Central memory CD8-positive, alpha-beta T cell (primary cell): ENCODE results near the gene WNK2.
"Not testable (repeated sequence)": the region's sequence is repeated elsewhere in the genome, so short reads cannot be mapped to it uniquely, and the experiment has no call there.

ENCODE experiments used
- ATAC-seq: fragments of 150-1000 bp; cut with Tn5 transposase; replicated peaks from 2 replicates; pipeline ENCODE4 v1.10.0; 2022; ENCODE audit warnings: mild to moderate bottlenecking, moderate FRiP score, moderate number of reproducible peaks; ENCODE audit not compliant: poor library complexity, severe bottlenecking; ENCODE audit errors: extremely low read depth
- DNase-seq, 2 donors: peaks; one replicate each; pipeline ENCODE4 v3.0.0; 2021; ENCODE audit warnings: low spot score in 2 of 2
- H3K27ac Mint-ChIP-seq: one replicate; pipeline ENCODE4 v1.8.0; 2022; ENCODE audit warnings: low read depth, mild to moderate bottlenecking, moderate library complexity, mixed read lengths
- H3K27me3 Mint-ChIP-seq: one replicate; pipeline ENCODE4 v1.8.0; 2022; ENCODE audit warnings: mixed read lengths
- H3K36me3 Mint-ChIP-seq: one replicate; pipeline ENCODE4 v1.8.0; 2022; ENCODE audit warnings: mild to moderate bottlenecking, moderate library complexity, mixed read lengths; ENCODE audit not compliant: insufficient read depth
- H3K4me1 Mint-ChIP-seq: one replicate; pipeline ENCODE4 v1.8.0; 2022; ENCODE audit warnings: mixed read lengths
- H3K4me3 Mint-ChIP-seq: one replicate; pipeline ENCODE4 v1.8.0; 2022; ENCODE audit warnings: mild to moderate bottlenecking, moderate library complexity, mixed read lengths
- H3K9me3 Mint-ChIP-seq: one replicate; pipeline ENCODE4 v1.8.0; 2022; ENCODE audit warnings: mixed read lengths

WNK2 gene

DNA sequence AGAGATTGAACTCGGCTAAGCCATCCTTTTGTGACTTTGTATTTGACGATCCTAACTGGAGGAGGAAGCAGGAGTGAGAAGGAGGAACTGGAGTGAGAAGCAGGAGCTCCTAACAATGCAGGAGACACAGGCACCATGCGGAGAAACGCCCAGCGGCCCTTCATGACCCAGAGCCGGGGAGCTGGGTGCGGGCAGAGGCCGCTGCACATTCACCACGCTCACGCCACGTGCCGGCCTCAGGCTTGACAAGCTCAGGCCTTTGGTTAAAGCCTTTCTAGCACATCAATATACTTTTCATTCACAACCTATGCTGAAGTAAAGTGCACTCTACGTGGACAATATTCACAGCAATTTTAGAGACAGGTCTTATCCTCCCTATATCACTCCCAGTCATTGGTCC lies 142.7 kb downstream of the WNK2 start:
- ATAC-seq, result no peak
- peaks cover 43% of the 10 kb centered on the region for H3K27me3 Mint-ChIP-seq
- H3K9me3 Mint-ChIP-seq, result no peaks in the 10 kb centered on the region
- H3K36me3 Mint-ChIP-seq, result no peaks in the 10 kb centered on the region
- no peak overlapping the region for H3K27ac Mint-ChIP-seq
- H3K4me3 Mint-ChIP-seq, result no peak overlapping the region
- no peak for DNase-seq
- peaks cover 5% of the 10 kb centered on the region for H3K4me1 Mint-ChIP-seq

DNA sequence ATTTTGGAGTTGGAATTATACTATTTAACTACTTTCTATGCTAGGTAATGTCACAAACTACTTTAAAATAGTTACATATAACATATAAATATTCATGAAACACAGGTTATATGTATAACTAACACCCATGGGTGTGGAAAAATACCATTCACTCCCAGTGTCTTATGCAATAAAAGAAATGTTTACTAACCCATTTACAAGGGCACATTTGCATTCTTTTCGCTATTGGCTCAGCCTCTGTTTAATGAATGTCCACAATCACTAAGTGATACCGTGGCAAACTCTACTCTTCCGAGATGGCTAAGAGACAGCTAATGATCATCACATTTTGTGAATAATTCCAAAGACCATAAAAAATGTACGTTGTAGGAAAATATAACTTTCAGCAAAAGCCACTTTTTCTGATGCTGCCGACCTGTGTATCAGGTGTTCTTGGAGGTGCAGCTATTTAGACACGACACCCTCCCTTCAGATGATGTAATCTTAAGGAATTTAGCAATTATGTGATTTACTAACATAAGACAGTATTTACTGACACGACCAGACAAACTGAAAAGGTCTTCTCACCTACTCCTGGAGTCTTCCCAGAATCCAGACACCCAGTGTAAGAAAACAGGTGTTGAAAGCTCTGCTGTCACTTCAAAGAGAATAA lies 145.8 kb downstream of the WNK2 start:
- H3K27me3 Mint-ChIP-seq, result peaks cover 49% of the 10 kb centered on the region
- H3K4me3 Mint-ChIP-seq, result no peak overlapping the region

DNA sequence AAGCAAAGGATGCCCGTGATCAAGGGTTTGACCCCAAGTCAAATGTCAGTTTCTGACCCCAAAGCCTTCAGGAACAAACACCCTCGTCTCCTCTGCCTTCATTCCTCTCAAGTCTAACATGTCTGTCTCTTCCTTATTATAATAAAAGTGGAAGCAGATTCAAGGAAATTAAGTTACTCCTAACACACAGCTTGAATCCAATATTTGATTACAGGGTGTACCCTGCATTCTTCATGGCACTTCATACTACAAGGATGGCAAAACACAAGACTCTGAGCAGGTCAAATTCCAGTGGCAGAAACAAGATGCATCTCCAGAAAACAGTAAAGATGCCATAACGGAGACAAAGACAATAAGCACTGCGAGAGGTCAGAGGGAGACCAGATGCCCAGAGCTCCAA lies 148.4 kb downstream of the WNK2 start:
- Mint-ChIP-seq H3K27ac (no peak overlapping the region), H3K4me1 (no peaks in the 10 kb centered on the region), H3K27me3 (peaks cover 30% of the 10 kb centered on the region), H3K36me3 (no peaks in the 10 kb centered on the region), H3K9me3 (no peaks in the 10 kb centered on the region), H3K4me3 (no peak overlapping the region)
- ATAC-seq (no peak), DNase-seq (no peak)

More for the DNA sequence above, 145.8 kb downstream of the WNK2 start:
- no peaks in the 10 kb centered on the region for H3K9me3 Mint-ChIP-seq
- H3K27ac Mint-ChIP-seq, result no peak overlapping the region
- H3K36me3 Mint-ChIP-seq, result no peaks in the 10 kb centered on the region
- H3K4me1 Mint-ChIP-seq, result no peaks in the 10 kb centered on the region
- DNase-seq, result no peak
- ATAC-seq, result no peak

DNA sequence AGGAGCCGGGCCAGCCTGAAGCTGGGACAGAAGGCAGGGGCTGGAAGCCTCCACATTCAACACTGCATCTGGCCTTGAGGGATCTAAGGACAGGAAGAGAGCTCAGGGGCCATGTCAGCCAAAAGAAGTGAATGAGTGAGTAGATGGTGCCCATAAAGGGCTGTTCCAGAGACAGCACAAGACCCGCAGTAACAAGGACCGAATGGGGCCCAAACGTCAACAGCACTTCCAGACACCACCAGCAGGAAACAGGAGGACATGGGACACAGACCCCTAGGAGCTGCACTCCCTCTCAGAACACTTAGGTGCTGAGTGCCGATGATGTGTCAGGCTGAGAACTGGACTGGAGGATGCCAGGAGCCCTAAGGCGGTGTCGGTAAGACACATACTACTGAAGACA lies 152.8 kb downstream of the WNK2 start:
- no peak for DNase-seq
- peaks cover 13% of the 10 kb centered on the region for H3K9me3 Mint-ChIP-seq
- no peak overlapping the region for H3K27ac Mint-ChIP-seq
- H3K4me3 Mint-ChIP-seq, result no peak overlapping the region
- no peaks in the 10 kb centered on the region for H3K36me3 Mint-ChIP-seq
- peaks cover 39% of the 10 kb centered on the region for H3K27me3 Mint-ChIP-seq
- no peak for ATAC-seq
- no peaks in the 10 kb centered on the region for H3K4me1 Mint-ChIP-seq

DNA sequence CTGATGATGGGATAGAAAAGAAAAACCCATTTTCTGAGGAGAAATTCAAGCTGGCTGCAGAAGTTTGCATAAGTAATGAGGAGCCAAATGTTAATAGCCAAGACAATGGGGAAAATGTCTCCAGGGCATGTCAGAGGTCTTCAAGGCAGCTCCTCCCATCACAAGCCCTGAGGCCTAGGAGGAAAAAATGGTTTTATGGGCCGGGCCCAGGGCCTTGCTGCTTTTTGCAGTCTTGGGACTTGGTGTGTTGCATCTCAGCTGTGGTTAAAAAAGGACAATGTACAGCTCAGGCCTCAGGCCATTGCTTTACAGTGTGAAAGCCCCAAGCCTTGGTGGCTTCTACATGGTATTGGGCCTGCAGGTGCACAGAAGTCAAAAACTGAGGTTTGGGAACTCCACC lies 154.3 kb downstream of the WNK2 start:
- Mint-ChIP-seq H3K9me3 (peaks cover 13% of the 10 kb centered on the region), H3K27me3 (peaks cover 39% of the 10 kb centered on the region)
- not testable (repeated sequence) for H3K4me1 Mint-ChIP-seq, ATAC-seq, H3K4me3 Mint-ChIP-seq, DNase-seq, H3K27ac Mint-ChIP-seq, H3K36me3 Mint-ChIP-seq

DNA sequence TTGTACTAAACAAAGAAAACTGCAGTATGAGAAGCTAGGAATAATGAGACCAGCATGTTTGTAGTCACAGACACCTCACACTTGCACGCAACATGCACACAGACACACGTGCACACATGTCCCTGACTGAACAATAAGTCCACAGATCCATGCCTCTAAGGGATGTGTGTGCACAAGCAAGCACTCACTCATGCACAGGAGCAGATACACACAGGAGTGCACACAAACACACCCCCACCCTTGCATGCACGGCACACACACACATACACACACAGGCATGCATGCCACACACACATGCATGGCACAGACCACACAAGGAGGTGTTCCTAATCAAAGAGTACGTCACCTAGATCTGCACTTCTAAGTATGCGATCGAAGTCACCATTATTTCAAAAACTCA lies 156.2 kb downstream of the WNK2 start:
- no peaks in the 10 kb centered on the region for H3K4me1 Mint-ChIP-seq
- peaks cover 1% of the 10 kb centered on the region for H3K36me3 Mint-ChIP-seq
- H3K27me3 Mint-ChIP-seq, result peaks cover 48% of the 10 kb centered on the region
- no peak overlapping the region for H3K4me3 Mint-ChIP-seq
- DNase-seq, result no peak
- ATAC-seq, result no peak
- no peak overlapping the region for H3K27ac Mint-ChIP-seq
- peaks cover 13% of the 10 kb centered on the region for H3K9me3 Mint-ChIP-seq

DNA sequence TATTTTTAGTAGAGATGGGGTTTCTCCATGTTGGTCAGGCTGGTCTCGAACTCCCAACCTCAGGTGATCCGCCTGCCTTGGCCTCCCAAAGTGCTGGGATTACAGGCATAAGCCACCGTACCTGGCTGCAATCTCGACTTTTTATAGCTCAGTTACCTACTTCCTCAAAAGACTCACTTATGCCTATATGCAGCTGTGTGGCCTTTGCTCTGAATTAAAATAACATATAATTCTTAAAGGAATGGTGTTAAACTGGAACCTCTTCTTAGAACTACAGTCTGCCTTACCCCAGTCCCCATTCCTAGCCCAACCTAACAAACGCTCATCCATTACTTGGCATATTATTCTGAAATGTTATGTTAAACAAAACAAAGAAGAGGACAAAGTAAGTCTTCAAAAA lies 157.9 kb downstream of the WNK2 start:
- H3K27me3 Mint-ChIP-seq, result peaks cover 63% of the 10 kb centered on the region
- H3K4me3 Mint-ChIP-seq, result not testable (repeated sequence)

DNA sequence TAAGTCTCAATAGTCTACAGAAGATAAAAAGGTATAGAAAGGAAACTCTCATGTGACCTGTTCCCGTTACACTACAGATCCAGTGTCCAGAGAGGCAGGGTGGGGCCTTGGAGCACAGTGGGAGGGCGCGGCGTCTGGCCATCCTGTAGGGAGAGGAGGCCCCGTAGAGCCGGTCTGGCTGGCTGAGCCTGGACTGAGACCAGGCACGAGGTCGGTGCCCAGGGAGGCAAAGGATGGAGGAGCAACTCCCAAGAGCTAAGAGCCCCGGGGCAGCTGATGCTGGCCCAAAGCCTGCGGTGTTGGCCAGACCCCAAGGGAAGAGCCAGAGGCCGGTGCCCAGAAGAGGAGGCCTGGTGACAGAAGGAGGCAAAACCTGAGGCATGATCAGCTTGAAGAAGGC lies 158.5 kb downstream of the WNK2 start:
- not testable (repeated sequence) for H3K27ac Mint-ChIP-seq, DNase-seq, H3K4me3 Mint-ChIP-seq, H3K4me1 Mint-ChIP-seq, ATAC-seq, H3K36me3 Mint-ChIP-seq
- H3K27me3 Mint-ChIP-seq, result peaks cover 67% of the 10 kb centered on the region
- H3K9me3 Mint-ChIP-seq, result peaks cover 12% of the 10 kb centered on the region

More for the DNA sequence above, 157.9 kb downstream of the WNK2 start:
- H3K9me3 Mint-ChIP-seq, result peaks cover 13% of the 10 kb centered on the region
- H3K36me3 Mint-ChIP-seq, H3K4me1 Mint-ChIP-seq, H3K27ac Mint-ChIP-seq, ATAC-seq, DNase-seq: not testable (repeated sequence)

DNA sequence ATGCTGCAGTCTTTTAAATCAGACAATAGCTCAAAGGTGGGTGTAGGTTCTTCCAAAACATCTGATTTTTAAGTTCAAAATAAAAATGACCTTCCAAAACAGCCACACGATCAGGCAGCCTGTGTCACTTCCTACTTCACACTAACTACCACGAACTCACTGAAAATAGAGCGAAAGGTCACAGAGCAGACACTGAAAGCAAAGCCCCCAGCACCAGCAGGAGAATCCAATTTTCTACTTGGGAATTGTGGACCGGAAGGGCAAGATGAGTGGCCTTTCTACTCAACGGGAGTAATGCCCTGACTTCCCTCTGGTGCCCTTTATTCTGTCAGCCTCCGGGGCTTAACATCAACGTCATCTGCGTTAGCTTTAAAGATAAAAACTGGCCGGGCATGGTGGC lies 159.7 kb downstream of the WNK2 start:
- peaks cover 79% of the 10 kb centered on the region for H3K27me3 Mint-ChIP-seq

DNA sequence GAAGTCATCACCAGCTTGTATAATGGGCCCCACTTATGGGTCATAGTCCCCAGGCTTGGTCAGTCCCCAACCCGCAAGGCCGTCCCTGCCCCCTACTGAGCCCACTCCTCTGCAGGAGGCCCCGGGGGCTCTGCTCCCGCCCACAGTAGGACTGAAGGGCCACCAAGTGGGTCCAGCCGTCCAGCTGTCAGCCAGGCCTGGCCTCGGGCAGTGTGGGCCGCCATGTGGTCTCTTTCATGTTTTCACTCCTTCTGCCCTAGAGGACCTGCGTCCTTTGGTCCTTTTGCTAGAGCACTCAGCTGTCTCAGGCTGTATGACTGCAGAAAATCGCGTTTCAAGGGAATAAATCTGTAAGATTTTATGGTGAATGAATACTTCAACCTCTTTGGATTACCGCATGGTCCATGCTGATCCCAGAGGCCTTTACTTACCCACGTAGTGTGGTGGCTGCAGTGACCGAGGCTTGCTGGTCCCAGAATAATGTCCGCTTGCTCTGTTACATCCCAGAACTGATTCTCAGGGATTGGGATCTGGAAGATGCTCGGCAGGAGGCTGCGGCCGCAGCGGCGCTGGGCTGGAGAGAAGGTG lies 161.8 kb downstream of the WNK2 start:
- H3K27me3 Mint-ChIP-seq, result peaks cover 71% of the 10 kb centered on the region
- peaks cover 6% of the 10 kb centered on the region for H3K4me1 Mint-ChIP-seq
- DNase-seq, result no peak
- peaks cover 2% of the 10 kb centered on the region for H3K36me3 Mint-ChIP-seq
- H3K4me3 Mint-ChIP-seq, result no peak overlapping the region
- no peaks in the 10 kb centered on the region for H3K9me3 Mint-ChIP-seq
- ATAC-seq, result no peak
- no peak overlapping the region for H3K27ac Mint-ChIP-seq

More for the DNA sequence above, 159.7 kb downstream of the WNK2 start:
- peaks cover 4% of the 10 kb centered on the region for H3K9me3 Mint-ChIP-seq
- DNase-seq (no peak), ATAC-seq (no peak)
- H3K4me1 Mint-ChIP-seq, result peaks cover 6% of the 10 kb centered on the region
- peaks cover 2% of the 10 kb centered on the region for H3K36me3 Mint-ChIP-seq
- no peak overlapping the region for H3K27ac Mint-ChIP-seq
- H3K4me3 Mint-ChIP-seq, result no peak overlapping the region

DNA sequence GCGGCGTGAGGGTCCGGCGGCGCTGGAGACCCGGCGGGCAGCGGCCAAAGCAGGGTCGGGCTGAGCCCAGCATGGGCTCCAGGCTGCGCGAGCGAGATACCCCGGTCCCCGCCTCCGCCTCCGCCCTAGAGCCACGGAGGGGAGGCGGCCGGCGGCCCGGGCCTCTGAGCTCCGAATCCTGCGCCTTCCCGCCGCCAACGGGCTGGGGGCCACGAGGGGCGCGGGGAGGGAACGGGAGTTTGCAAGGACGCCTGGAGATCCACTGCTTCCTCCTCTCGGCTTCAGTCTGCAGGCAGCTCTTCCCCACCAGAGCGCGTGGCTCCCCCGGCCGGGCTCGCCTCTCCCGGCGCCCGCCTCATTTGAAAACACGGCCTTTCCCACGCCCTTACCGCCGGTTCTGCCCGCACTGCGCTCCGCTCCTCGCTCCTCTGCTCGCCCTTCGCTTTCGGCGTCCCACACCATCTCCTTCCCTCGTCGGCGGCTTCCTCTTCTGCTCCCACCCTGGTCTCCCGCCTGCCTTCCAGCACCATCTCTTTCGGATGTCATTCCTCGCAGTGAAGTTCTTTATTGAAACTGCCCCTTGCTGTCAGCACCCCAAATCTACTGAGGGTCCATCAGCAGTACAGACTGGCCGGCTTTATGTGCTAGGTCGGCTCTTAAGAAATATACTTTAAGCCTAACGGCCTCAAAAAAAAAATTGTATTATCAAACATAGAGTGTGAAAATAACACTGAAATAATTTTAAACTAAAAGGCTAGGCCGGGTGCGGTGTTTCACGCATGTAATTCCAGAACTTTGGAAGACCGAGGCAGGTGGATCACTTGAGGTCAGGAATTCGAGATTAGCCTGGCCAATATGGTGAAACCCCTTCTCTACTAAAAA lies 162.5 kb downstream of the WNK2 start:
- Mint-ChIP-seq H3K36me3 (peaks cover 2% of the 10 kb centered on the region), H3K9me3 (no peaks in the 10 kb centered on the region), H3K4me3 (peak overlapping the region; percentile 39), H3K27me3 (peaks cover 65% of the 10 kb centered on the region), H3K4me1 (peaks cover 6% of the 10 kb centered on the region), H3K27ac (no peak overlapping the region)
- no peak for DNase-seq
- no peak for ATAC-seq

DNA sequence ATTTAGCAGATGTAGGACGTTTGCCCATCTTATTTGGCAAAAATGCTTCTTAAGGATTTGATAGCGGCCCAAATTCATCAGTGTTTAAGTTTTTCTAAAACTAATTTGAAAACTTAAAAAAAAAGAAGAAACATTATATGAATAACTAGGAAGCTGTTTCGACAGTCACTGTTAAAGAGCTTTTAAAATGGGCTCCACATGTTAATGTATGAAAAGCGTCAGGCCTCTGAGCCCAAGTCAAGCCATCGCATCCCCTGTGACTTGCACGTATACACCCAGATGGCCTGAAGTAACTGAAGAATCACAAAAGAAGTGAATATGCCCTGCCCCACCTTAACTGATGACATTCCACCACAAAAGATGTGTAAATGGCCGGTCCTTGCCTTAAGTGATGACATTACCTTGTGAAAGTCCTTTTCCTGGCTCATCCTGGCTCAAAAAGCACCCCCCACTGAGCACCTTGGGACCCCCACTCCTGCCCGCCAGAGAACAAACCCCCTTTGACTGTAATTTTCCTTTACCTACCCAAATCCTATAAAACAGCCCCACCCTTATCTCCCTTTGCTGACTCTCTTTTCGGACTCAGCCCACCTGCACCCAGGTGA lies 163.5 kb downstream of the WNK2 start:
- H3K9me3 Mint-ChIP-seq, DNase-seq, H3K36me3 Mint-ChIP-seq, H3K4me1 Mint-ChIP-seq, ATAC-seq, H3K27ac Mint-ChIP-seq, H3K4me3 Mint-ChIP-seq: not testable (repeated sequence)
- H3K27me3 Mint-ChIP-seq, result peaks cover 57% of the 10 kb centered on the region
